H1 (cell line): ENCODE results near the gene SMG1. TPM values are rescaled to one million over a fixed set of nuclear protein-coding genes. Genes with fewer than 3 reads are reported as not detected.

Experiments
- NANOG ChIP-seq: IDR thresholded peaks from 2 replicates; pipeline ENCODE4 v1.6.1; 2011; ENCODE audit warnings: low read length, low read depth, mild to moderate bottlenecking, inconsistent platforms; ENCODE audit not compliant: insufficient read depth, poor library complexity, severe bottlenecking
- TBP ChIP-seq: IDR thresholded peaks from 2 replicates; pipeline ENCODE4 v1.6.1; 2011; ENCODE audit warnings: low read depth, low read length, improper control_type of control experiment
- polyA plus RNA-seq, 7 experiments: library from polyadenylated mRNA; depleted of rRNA in 3 of 7; stranded (reverse) in 5 of 7; unstranded in 2 of 7; fragments of >200 nt in 5 of 7; fragments of 200-250 nt in 2 of 7; gene quantifications; 1 replicate in 5 of 7; 2 replicates in 1 of 7; 4 replicates in 1 of 7; pipeline versions ENCODE4 v1.2.1 to v1.2.3, GENCODE V29; 2011 to 2013; ENCODE audit warnings: missing spikeins in 2 of 7, mixed read lengths in 2 of 7
- total RNA-seq: library from RNA; stranded (reverse); fragmentation: NEBNext Ultra II Directional; extraction: Animal tissue kit (Norgen Biotek cat#: 25700); gene quantifications from 2 replicates; pipeline ENCODE4 v1.2.1, GENCODE V29; 2021

SMG1 gene
- total and polyA plus RNA-seq, 2 of the 8 experiments (the other 6 are each of a cell fraction or from before 2014, with no cell fraction given): 14.9 to 90.6 TPM

DNA sequence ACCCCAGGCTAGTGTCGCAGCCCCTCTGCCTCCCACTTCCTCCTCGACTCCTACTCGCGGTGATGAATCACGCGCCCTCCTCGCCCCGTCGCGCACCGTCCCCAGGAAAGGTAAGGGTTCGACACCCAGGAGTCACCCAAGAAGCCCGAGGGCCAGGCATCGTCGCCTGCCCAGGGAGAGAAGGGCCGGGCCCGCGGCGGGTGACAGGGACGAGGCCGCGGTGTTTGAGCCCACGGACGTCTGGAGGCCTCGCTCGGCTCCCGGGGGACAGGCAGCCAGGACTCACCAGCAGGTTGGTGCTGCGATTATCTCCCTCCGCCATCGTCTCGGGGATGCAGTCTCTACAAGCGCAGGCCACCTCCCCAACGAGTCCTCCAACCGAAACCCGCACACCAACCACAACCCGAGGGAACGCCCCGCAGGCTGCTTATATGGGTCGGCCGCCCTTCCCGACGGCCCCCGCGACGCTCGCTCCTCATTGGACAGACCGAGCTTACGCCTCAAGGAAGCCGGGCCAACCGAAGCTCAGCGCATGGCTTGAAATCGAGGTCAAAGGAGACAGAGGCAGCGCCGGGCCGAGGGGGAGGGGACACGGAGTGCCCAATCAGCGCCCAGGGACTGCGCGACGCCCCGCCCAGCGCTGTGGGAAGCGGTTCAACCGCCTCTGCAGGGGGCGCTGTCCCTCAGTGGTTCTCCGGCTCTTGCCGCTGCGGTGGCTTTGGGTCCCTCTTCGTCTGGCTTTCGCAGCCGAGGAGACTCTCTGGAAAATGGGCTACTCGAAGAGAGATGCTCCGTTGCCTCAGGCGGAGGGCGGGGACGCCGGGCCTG lies 124.8 kb downstream of the SMG1 start, which contains the start of gene ARL6IP1 (continued):
- no peak for TF ChIP-seq NANOG
- peak; percentile 98 for TF ChIP-seq TBP
